Measurements from ENCODE around the gene TBC1D10A.

Gene TBC1D10A

GRCh38 chr22:30288419-30289140 lies 38.2 kb downstream of the TBC1D10A start:
- no peak for DNase-seq (ENCODE audit: low spot score)
- in situ Hi-C loops (cut with MboI; ENCODE audit: low sequenced_read_pairs, unreplicated experiment): loop anchor here (5.0 kb wide), 1 partner anchor 104 kb away; no protein-coding TSS in a partner anchor
- no peak for TF ChIP-seq CTCF (IDR thresholded peaks at IDR 0.05; ENCODE audit: borderline replicate concordance, control extremely low read depth, extremely low read depth, insufficient read depth, missing control alignments)

- DNase-seq (ENCODE audit: low spot score): peak; percentile 84
- peak; percentile 77 for TF ChIP-seq CTCF (IDR thresholded peaks at IDR 0.05; ENCODE audit: borderline replicate concordance, control extremely low read depth, extremely low read depth, insufficient read depth, missing control alignments)
- in situ Hi-C loops (cut with MboI; ENCODE audit: low sequenced_read_pairs, unreplicated experiment): loop anchor here (5.0 kb wide), 1 partner anchor 104 kb away; no protein-coding TSS in a partner anchor
These were observed 38.9 kb downstream of the TBC1D10A start for GRCh38 chr22:30287648-30288418.

- DNase-seq (ENCODE audit: low spot score): peak; percentile 89
- in situ Hi-C loops (cut with MboI; ENCODE audit: low sequenced_read_pairs, unreplicated experiment): loop anchor here (5.0 kb wide), 1 partner anchor 105 kb away; no protein-coding TSS in a partner anchor
- peak; percentile 86 for TF ChIP-seq CTCF (IDR thresholded peaks at IDR 0.05; ENCODE audit: borderline replicate concordance, control extremely low read depth, extremely low read depth, insufficient read depth, missing control alignments)
These were observed 39.7 kb downstream of the TBC1D10A start for GRCh38 chr22:30286813-30287647.

DNA sequence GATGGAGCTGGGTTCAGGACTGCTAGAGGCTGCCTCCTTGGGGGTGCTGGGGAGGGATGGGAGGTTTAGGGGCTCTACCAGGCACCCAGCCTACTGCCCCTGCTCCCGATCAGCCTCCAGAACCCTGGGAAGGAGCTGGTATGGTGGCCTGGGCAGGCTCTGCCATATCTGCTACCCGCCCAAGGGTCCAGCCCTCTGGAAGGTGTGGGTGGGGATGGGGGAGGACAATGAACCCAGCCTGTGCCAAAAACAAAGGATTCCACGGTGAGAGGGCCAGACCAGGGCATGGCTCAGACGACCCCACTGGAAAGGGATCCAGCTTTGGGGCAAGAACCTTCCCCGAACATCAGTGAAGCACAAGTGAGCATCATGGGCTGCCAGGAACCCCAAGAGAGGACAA lies 40.4 kb downstream of the TBC1D10A start:
- no peak for TF ChIP-seq CTCF (IDR thresholded peaks at IDR 0.05; ENCODE audit: borderline replicate concordance, control extremely low read depth, extremely low read depth, insufficient read depth, missing control alignments)
- no peak for DNase-seq (ENCODE audit: low spot score)
- in situ Hi-C loops (cut with MboI; ENCODE audit: low sequenced_read_pairs, unreplicated experiment): loop anchor here (5.0 kb wide), 1 partner anchor 106 kb away; no protein-coding TSS in a partner anchor

DNA sequence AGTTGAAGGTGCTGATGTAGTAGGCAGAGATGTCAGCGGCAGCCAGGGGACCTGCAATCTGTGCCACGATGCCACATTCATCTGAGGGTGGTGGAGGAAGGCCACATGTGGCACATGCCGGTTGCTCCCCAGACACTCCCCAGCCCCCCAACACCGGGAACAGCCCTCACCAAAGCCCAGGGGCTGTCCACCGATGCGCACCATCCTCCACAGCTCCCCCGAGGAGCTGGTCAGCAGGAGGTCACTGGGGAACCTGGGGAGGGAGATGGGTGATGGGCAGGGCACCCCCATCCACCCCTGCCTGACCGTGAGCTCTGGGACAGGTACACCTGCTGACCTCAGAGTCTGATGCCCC lies 40.9 kb downstream of the TBC1D10A start:
- in situ Hi-C loops (cut with MboI; ENCODE audit: low sequenced_read_pairs, unreplicated experiment): loop anchor here (5.0 kb wide), 1 partner anchor 106 kb away; no protein-coding TSS in a partner anchor
- no peak for DNase-seq (ENCODE audit: low spot score)
- TF ChIP-seq CTCF (IDR thresholded peaks at IDR 0.05; ENCODE audit: borderline replicate concordance, control extremely low read depth, extremely low read depth, insufficient read depth, missing control alignments): no peak
